Measurements from ENCODE around the gene OGDH.
"Not testable (repeated sequence)": the region's sequence is repeated elsewhere in the genome, so short reads cannot be mapped to it uniquely, and the experiment has no call there.

The OGDH gene

GRCh38 chr7:44709011-44709915 lies 102.8 kb downstream of the OGDH start:
- DNase-seq: no peak

- DNase-seq: no peak
These were observed 103.6 kb downstream of the OGDH start for GRCh38 chr7:44709945-44710596.

DNA sequence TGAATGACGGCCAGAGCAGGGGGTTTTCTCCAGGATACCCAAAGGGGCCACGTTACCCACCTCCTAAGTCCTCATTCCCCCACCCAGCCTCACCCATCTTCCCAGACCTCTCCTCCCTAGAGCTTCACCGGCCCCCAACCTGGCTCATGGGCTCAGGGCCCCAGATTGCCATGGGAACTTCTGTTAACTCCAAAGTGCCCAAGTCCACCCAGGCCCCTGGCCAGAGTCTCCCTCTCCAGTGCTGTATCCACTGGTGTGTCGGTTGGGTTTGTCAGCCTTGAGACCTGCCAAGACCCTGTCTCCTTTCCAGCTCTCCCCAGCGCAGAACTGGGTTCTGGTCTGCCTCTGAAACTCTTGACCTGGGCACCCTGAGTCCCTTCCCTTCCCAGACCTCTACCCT lies 105.1 kb downstream of the OGDH start:
- DNase-seq: no peak

DNA sequence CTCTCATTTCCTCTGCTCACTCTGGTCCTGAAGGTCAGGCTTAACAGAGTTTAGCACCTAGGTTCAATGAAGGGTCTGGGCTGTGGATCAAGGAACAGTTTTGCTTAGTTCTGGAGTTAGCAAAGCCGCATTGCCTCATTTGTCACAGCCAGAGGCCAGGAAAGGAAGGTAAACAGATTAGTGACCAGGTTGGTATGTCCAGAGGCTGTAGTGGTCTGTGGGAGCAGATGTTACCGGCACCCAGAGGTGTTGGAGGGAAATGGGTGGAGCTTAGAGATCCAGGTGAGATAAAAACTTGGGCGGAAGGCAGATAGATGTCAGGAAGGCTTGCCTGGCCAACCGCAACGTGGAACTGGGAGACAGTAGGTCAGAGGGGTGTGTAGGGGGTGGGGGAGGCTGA lies 105.6 kb downstream of the OGDH start:
- DNase-seq: peak; percentile 14

DNA sequence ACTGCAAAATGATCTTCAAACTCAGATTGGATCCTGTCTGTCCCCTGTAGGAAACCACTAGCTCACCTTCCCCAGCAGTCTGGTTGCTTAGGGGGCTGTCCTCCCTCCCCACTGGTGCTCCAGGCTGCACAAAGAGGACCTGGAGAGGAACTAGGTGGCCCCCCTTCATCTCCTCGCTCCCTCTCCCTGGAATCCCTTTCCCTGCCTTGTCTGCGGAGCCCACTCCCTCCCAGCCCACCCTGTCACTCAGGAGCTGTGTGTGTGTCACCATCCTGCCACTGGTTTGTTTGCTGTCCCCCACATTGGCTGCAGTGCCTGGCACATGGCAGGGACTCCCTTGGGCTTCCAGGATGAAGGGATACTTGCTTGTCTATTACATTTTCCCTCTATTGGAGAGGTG lies 106.7 kb downstream of the OGDH start:
- no peak for DNase-seq

- DNase-seq: no peak
These were observed 107.4 kb downstream of the OGDH start for GRCh38 chr7:44713680-44714335.

DNA sequence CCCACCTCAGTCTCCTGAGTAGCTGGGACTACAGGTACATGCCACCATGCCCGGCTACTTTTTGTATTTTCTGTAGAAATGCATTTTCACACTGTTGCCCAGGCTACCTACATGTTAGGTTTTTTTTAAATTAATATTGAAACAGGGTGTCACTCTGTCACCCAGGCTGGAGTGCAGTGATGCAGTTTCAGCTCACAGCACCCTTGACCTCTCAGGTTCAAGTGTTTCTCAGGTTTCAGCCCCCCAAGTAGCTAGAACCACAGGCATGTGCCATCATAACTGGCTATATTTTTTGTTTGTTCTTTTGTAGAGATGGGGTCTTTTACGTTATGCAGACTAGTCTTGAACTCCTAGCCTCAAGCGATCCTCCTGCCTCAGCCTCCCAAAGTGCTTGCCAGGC lies 109.8 kb downstream of the OGDH start:
- DNase-seq: no peak

DNA sequence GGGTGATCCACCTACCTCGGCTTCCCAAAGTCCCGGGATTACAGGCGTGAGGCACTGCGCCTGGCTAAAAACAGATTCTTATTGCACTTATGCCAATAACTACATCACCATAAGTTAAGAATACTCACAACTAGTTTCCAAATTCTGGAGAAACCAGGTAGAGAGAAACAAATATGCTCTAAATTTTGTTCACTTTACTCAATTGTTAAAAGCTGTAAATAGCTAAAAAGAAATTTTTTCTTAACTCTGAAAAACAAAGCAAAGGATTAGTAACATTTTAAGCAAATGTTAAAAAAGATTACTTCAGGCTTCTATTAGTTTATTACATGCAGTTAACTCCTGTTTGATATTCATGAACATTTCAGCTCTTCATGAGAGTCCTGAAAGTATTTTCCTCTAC lies 113.9 kb downstream of the OGDH start:
- DNase-seq: no peak

GRCh38 chr7:44724276-44724675 lies 117.8 kb downstream of the OGDH start:
- no peak for DNase-seq

DNA sequence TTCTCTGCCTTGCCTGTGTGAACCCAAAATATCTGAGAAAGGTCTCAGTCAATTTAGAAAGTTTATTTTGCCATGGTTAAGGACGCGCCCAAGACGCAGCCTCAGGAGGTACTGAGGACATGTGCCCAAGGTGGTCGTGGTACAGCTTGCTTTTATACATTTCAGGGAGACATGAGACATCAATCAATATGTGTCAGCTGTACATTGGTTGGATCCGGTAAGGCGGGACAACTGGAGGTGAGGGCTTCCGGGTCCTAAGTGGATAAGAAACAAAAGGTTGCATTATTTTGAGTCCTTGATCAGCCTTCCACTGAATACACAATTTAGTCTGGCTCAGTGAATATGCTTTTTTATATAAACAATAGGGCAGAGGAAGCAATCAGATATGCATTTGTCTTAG lies 119.8 kb downstream of the OGDH start:
- DNase-seq: not testable (repeated sequence)

DNA sequence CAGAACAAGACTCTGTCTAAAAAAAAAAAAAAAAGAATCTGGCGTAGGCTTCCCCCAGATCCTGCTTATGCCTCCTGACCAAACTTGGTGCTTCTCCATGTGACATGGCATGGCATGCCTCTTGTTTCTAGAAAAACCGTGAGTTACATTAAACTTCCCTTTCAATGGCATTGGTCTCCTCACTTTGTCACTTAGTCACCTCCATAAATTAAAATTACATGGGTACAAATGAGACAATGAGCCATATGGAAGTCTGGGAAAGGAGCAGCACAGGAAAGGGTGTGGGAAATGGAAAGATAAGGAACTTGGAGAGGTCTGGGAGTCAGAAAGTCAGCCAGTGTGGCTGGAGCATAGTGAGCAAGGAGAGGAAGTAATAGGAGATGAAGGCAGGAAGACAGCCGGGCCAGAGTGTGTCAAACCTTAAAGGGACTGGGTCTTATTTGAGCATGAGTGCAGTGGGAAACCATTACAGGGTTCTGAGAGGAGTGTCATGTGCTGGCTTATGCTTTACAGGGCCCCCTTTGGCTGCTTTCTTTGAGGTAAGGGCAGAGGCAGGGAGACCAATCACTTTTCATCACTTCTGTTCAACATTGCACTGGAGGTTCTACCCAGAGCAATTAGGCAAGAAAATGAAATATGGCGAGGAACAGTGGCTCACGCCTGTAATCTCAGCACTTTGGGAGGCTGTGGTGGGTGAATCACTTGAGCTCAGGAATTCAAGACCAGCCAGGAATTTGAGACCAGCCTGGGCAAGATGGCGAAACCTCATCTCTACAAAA lies 120.9 kb downstream of the OGDH start:
- DNase-seq: no peak

GRCh38 chr7:44727937-44728262 lies 121.5 kb downstream of the OGDH start:
- no peak for DNase-seq

GRCh38 chr7:44729949-44730590 lies 123.6 kb downstream of the OGDH start:
- DNase-seq: no peak

DNA sequence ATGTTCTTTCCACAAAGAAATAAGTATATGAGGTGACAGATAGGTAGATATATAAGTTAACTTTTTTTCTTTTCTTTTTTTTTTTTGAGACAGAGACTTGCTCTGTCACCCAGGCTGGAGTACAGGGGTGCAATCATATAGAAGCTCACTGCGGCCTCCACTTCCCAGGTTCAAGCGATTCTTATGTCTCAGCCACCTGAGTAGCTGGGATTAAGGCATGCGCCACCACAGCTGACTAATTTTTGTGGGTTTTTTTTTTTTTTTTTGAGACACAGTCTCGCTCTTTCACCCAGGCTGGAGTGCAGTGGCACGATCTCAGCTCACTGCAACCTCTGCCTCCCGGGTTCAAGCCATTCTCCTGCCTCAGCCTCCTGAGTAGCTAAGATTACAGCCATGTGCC lies 126.5 kb downstream of the OGDH start:
- DNase-seq: not testable (repeated sequence)

DNA sequence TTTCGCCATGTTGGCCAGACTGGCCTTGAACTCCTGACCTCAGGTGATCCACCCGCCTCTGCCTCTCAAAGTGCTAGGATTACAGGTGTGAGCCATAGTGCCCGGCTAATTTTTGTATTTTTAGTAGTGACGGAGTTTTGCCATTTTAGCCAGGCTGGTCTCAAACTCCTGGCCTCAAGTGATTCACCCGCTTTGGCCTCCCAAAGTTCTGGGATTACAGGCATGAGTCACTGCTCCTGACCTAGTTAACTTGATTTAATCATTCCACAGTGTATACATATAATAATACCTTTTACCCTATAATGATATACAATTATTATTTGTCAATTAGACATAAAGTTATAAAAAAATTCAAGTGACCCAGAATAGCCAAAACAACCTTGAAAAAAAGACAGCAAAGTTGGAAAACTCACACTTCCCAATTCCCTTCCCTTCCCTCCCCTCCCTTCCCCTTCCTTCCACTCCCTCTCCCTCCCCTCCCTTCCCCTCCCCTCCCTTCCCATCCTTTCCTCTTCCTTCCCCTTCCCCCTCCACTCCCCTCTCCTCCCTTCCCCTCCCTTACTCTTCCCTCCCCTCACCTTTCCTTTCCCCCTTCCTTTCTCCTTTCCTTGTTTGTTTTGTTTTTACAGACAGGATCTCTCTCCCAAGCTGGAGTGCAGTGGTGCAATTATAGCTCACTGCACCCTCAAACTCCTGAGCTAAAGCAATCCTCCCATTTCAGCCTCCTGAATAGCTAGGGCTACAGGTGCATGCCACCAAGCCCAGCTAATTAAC lies 127.5 kb downstream of the OGDH start:
- DNase-seq: no peak

- DNase-seq: peak; percentile 55
These were observed 129.2 kb downstream of the OGDH start for GRCh38 chr7:44735403-44736165.

DNA sequence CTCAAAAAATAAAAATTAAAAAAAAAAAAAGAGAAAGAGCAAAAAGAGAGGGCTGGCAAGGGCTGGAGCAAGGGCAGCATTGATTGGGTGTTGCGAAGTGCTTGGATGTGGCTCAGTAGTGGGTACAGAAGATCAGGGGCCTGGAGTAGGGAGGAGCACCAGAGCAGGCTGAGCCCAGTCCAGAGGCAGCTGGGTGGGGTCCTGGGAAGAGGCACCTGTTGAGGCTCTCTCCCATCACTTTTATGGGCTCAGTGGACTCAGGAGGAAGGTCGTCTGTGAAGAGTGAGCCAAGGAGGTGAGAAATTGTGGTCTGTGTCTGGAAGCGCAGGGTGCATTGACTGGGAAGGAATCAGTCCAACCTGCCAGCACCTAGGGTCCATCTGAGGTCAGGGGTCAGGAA lies 130.5 kb downstream of the OGDH start:
- no peak for DNase-seq

DNA sequence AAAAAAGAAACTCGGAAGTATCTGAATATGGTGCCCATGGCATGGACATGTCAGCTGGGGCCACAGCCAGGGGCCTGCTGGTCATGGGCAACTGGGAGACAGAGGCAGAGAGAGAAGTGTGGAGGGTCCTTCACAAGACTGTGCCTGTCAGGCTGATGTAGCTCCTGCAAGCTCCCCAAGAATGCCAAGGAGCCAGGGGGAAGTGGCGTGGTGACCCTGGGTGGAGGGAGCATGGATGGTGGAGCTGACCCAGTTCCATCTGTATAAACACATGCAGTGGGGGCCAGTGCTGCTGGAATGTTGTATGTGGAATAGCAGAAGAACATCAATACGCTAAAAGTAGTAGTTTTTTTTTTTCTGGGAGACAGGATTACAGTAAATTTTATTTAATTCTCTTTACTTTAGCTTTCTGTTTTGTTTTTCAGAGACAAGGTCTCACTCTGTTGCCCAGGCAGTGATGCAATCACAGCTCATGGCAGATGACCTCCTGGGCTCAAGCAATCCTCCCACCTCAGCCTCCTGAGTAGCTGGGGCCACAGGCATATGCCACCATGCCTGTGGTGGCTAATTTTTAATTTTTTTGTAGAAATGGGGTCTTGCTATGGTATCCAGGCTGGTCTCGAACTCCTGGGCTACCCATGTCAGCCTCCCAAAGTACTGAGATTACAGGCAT lies 131.8 kb downstream of the OGDH start:
- no peak for DNase-seq

DNA sequence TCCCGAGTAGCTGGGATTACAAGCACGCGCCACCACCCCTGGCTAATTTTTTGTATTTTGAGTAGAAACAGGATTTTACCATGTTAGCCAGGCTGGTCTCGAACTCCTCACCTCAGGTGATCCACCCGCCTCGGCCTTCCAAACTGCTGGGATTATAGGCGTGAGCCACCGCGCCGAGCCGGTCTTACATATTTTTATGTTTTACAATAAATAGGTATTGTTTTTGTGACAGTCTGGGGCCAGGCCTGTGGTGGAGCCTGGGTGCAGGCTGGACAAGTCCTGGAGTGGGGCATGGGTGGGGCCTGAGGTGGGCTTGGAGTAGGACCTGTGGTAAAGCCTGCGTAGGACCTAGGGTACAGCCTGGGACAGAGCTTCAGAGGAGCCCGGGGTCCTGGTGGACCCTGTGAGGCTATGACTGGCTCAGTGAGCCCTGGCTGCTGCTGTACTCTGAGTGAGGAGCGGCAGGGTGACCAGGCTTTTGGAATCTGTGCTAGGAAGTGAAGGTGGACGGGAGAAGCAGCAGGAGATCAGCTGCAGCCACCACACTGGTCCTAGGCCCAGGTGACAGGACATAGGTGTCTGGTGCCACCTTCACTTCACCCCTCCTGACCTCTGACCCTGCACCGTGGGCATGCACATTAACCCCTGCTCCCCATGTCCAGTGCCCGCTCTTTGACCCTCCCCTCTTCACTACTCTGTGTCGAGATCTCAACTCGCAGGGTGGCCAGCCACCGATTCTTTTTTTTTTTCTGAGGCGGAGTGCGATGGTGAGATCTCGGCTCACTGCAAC lies 132.6 kb downstream of the OGDH start:
- DNase-seq: no peak

- DNase-seq: no peak
These were observed 133.6 kb downstream of the OGDH start for GRCh38 chr7:44740055-44740454.

Data from CD4-positive, alpha-beta T cell treated with Interleukin-10 for 1 hour (primary cell).